Measurements from ENCODE around the gene CEP128. TPM values are rescaled to one million over a fixed set of nuclear protein-coding genes. Genes with fewer than 3 reads are reported as not detected.

The CEP128 gene
- total RNA-seq, 4 donors from 2014 or later: 1.9 to 9.7 (median 4.0) TPM

- Histone ChIP-seq H3K27ac (no peak overlapping the region), H3K9me3 (no peaks in the 10 kb centered on the region), H3K4me1 (no peaks in the 10 kb centered on the region), H3K4me3 (no peak overlapping the region), H3K27me3 (no peaks in the 10 kb centered on the region), H3K36me3 (no peaks in the 10 kb centered on the region)
- intact Hi-C loops (cut with DNase I; ENCODE audit: low total_unique reads): no loop called here
- in situ Hi-C loops (cut with MboI; ENCODE audit: low pct_ligation_motif_present in 1 of 4, low pct_unique_long_range_greater_than_20kb in 1 of 4, low sequenced_read_pairs in 3 of 4): no loop called here
- TF ChIP-seq POLR2AphosphoS5 (IDR thresholded peaks at IDR 0.05) (no peak), POLR2A (IDR thresholded peaks at IDR 0.05) (no peak), EP300 (IDR thresholded peaks at IDR 0.05; ENCODE audit: low read depth) (no peak), CTCF (IDR thresholded peaks at IDR 0.05) (no peak)
- no peak for DNase-seq
- 89 to 91% methylated on average over 3 of the region's 3 CpGs for WGBS, 2 donors (ENCODE audit: low coverage in 1 of 2)
Observed at GRCh38 chr14:80507292-80507869, 434.2 kb downstream of the CEP128 start.

GRCh38 chr14:80504781-80505180 lies 436.8 kb downstream of the CEP128 start:
- in situ Hi-C loops (cut with MboI; ENCODE audit: low pct_ligation_motif_present in 1 of 4, low pct_unique_long_range_greater_than_20kb in 1 of 4, low sequenced_read_pairs in 3 of 4) (no loop called here), intact Hi-C loops (cut with DNase I; ENCODE audit: low total_unique reads) (no loop called here)
- H3K4me3 ChIP-seq: no peak overlapping the region
- no peak overlapping the region for H3K27ac ChIP-seq
- no peak for DNase-seq
- 79 to 86% methylated on average over 3 to 4 of the region's 4 CpGs for WGBS, 2 donors (ENCODE audit: low coverage in 1 of 2)
- no peaks in the 10 kb centered on the region for H3K36me3 ChIP-seq
- H3K4me1 ChIP-seq: no peaks in the 10 kb centered on the region
- H3K9me3 ChIP-seq: no peaks in the 10 kb centered on the region
- no peaks in the 10 kb centered on the region for H3K27me3 ChIP-seq
- TF ChIP-seq POLR2A (IDR thresholded peaks at IDR 0.05): no peak
- no peak for TF ChIP-seq POLR2AphosphoS5 (IDR thresholded peaks at IDR 0.05)
- no peak for TF ChIP-seq CTCF (IDR thresholded peaks at IDR 0.05)
- TF ChIP-seq EP300 (IDR thresholded peaks at IDR 0.05; ENCODE audit: low read depth): no peak

GRCh38 chr14:80498533-80498932 lies 443.0 kb downstream of the CEP128 start:
- H3K4me3 ChIP-seq: no peak overlapping the region
- DNase-seq: no peak
- no peak overlapping the region for H3K27ac ChIP-seq
- intact Hi-C loops (cut with DNase I; ENCODE audit: low total_unique reads) (no loop called here), in situ Hi-C loops (cut with MboI; ENCODE audit: low pct_ligation_motif_present in 1 of 4, low pct_unique_long_range_greater_than_20kb in 1 of 4, low sequenced_read_pairs in 3 of 4) (no loop called here)
- H3K4me1 ChIP-seq: no peaks in the 10 kb centered on the region
- no peaks in the 10 kb centered on the region for H3K9me3 ChIP-seq
- H3K36me3 ChIP-seq: no peaks in the 10 kb centered on the region
- TF ChIP-seq POLR2AphosphoS5 (IDR thresholded peaks at IDR 0.05) (no peak), EP300 (IDR thresholded peaks at IDR 0.05; ENCODE audit: low read depth) (no peak), POLR2A (IDR thresholded peaks at IDR 0.05) (no peak), CTCF (IDR thresholded peaks at IDR 0.05) (no peak)
- 63 to 70% methylated on average over 2 of the region's 2 CpGs for WGBS, 2 donors (ENCODE audit: low coverage in 1 of 2)
- no peaks in the 10 kb centered on the region for H3K27me3 ChIP-seq

- intact Hi-C loops (cut with DNase I; ENCODE audit: low total_unique reads): no loop called here
- Histone ChIP-seq H3K36me3 (no peaks in the 10 kb centered on the region), H3K4me3 (no peak overlapping the region), H3K9me3 (no peaks in the 10 kb centered on the region), H3K4me1 (no peaks in the 10 kb centered on the region), H3K27me3 (no peaks in the 10 kb centered on the region), H3K27ac (no peak overlapping the region)
- DNase-seq: no peak
- TF ChIP-seq CTCF (IDR thresholded peaks at IDR 0.05) (no peak), EP300 (IDR thresholded peaks at IDR 0.05; ENCODE audit: low read depth) (no peak), POLR2A (IDR thresholded peaks at IDR 0.05) (no peak), POLR2AphosphoS5 (IDR thresholded peaks at IDR 0.05) (no peak)
- in situ Hi-C loops (cut with MboI; ENCODE audit: low pct_ligation_motif_present in 1 of 4, low pct_unique_long_range_greater_than_20kb in 1 of 4, low sequenced_read_pairs in 3 of 4): no loop called here
- WGBS, 2 donors (ENCODE audit: low coverage in 1 of 2): 99 to 100% methylated on average over 4 of the region's 4 CpGs
Observed at GRCh38 chr14:80496090-80496489, 445.4 kb downstream of the CEP128 start.

Data from transverse colon (tissue), 4 donors.